DMS153 treated with DMSO at 0.1 percent for 48 hours (cell line): ENCODE measurements around the gene MT1A.

ENCODE experiments used
- DNase-seq: peaks from one replicate; lab custom pipeline; 2025; ENCODE audit not compliant: unreplicated experiment; lab: John Stamatoyannopoulos, UW

MT1A gene

GRCh38 chr16:56637814-56638750 lies at the start of gene MT1A:
Gene MT1A (plus strand): TSS chr16:56638666. CDS start chr16:56638739, 73 bp downstream.
- no peak for DNase-seq

GRCh38 chr16:56588781-56589140 lies 49.7 kb upstream of the MT1A start:
- DNase-seq = no peak

- peak; percentile 12 for DNase-seq
Observed at GRCh38 chr16:56589141-56590039, 49.1 kb upstream of the MT1A start, which contains the start of gene MT3. Gene MT3 (plus strand): TSS chr16:56589528. CDS start chr16:56589591, 63 bp downstream.

- DNase-seq = no peak
Observed at GRCh38 chr16:56591377-56592060, 46.9 kb upstream of the MT1A start.

GRCh38 chr16:56593573-56594291 lies 44.7 kb upstream of the MT1A start:
- no peak for DNase-seq

GRCh38 chr16:56594292-56594619 lies 44.2 kb upstream of the MT1A start:
- DNase-seq = no peak

- DNase-seq = peak; percentile 20
Observed at GRCh38 chr16:56600398-56600999, 38.0 kb upstream of the MT1A start.

- no peak for DNase-seq
Observed at GRCh38 chr16:56601325-56601724, 37.1 kb upstream of the MT1A start.

- peak; percentile 24 for DNase-seq
Observed at GRCh38 chr16:56603589-56603988, 34.9 kb upstream of the MT1A start.

- DNase-seq = no peak
Observed at GRCh38 chr16:56604966-56605365, 33.5 kb upstream of the MT1A start.

- DNase-seq = no peak
Observed at GRCh38 chr16:56605475-56605874, 33.0 kb upstream of the MT1A start.

- DNase-seq = no peak
Observed at GRCh38 chr16:56606071-56606475, 32.4 kb upstream of the MT1A start.

- no peak for DNase-seq
Observed at GRCh38 chr16:56606476-56607108, 31.9 kb upstream of the MT1A start.

GRCh38 chr16:56607109-56607618 lies 31.3 kb upstream of the MT1A start:
- DNase-seq = peak; percentile 41

- DNase-seq = no peak
Observed at GRCh38 chr16:56607675-56608042, 30.8 kb upstream of the MT1A start.

GRCh38 chr16:56608043-56608875 lies 30.2 kb upstream of the MT1A start, which contains the start of gene MT2A:
Gene MT2A (plus strand): TSS chr16:56608584. CDS start chr16:56608656, 72 bp downstream.
- peak; percentile 97 for DNase-seq

- DNase-seq = no peak
Observed at GRCh38 chr16:56608876-56609462, 29.5 kb upstream of the MT1A start.

GRCh38 chr16:56609463-56609921 lies 29.0 kb upstream of the MT1A start:
- no peak for DNase-seq
